Keratinocyte (primary cell): Measurements from ENCODE around the gene TMEM131. TPM values are rescaled to one million over a fixed set of nuclear protein-coding genes. Genes with fewer than 3 reads are reported as not detected.

ENCODE experiments used
- DNase-seq: peaks from one replicate; pipeline ENCODE4 v3.0.0-alpha.2; 2011; ENCODE audit warnings: low read depth, missing footprints, low spot score
- FAIRE-seq: peaks from 2 replicates; lab custom pipeline; 2011; peaks lifted over from hg19 to GRCh38; lab: Jason Lieb, UNC
- H2AFZ ChIP-seq: 2 replicates; pipeline ENCODE4 v1.6.0; 2012; ENCODE audit warnings: low read length, control low read depth, inconsistent platforms; ENCODE audit not compliant: control insufficient read depth
- H3K27ac ChIP-seq: 2 replicates; pipeline ENCODE4 v1.5.1; 2011; ENCODE audit warnings: low read length; ENCODE audit not compliant: control insufficient read depth, insufficient read depth
- H3K27me3 ChIP-seq: 3 replicates; pipeline ENCODE4 v1.6.0; 2011; ENCODE audit warnings: low read length; ENCODE audit not compliant: control insufficient read depth, insufficient read depth; ENCODE audit errors: extremely low read depth
- H3K36me3 ChIP-seq, 2 experiments: 2 replicates in 1 of 2; 3 replicates in 1 of 2; pipeline ENCODE4 v1.5.1; 2011; ENCODE audit warnings: low read length in 2 of 2, mild to moderate bottlenecking in 1 of 2; ENCODE audit not compliant: control insufficient read depth in 2 of 2, insufficient read depth in 2 of 2; ENCODE audit errors: extremely low read depth in 1 of 2
- H3K4me1 ChIP-seq: 3 replicates; pipeline ENCODE4 v1.5.1; 2011; ENCODE audit warnings: low read length; ENCODE audit not compliant: control insufficient read depth, insufficient read depth; ENCODE audit errors: extremely low read depth
- H3K4me2 ChIP-seq: 3 replicates; pipeline ENCODE4 v1.6.0; 2011; ENCODE audit warnings: low read depth, low read length; ENCODE audit not compliant: control insufficient read depth, insufficient read depth; ENCODE audit errors: extremely low read depth
- H3K4me3 ChIP-seq, 3 experiments: fragments of 200-600 bp in 1 of 3; sonication (generic) in 1 of 3; 2 replicates in 2 of 3; 3 replicates in 1 of 3; pipeline ENCODE4 v1.5.1; 2011 to 2016; ENCODE audit warnings: low read length in 3 of 3, mild to moderate bottlenecking in 3 of 3, control low read depth in 2 of 3, inconsistent platforms in 1 of 3, low read depth in 1 of 3, mixed read lengths in 1 of 3, mixed run types in 1 of 3, moderate library complexity in 1 of 3; ENCODE audit not compliant: control insufficient read depth in 2 of 3, insufficient read depth in 2 of 3; ENCODE audit errors: extremely low read depth in 1 of 3
- H3K79me2 ChIP-seq: 2 replicates; pipeline ENCODE4 v1.6.0; 2012; ENCODE audit warnings: low read length; ENCODE audit not compliant: control insufficient read depth, insufficient read depth
- H3K9ac ChIP-seq: 3 replicates; pipeline ENCODE4 v1.6.0; 2011; ENCODE audit warnings: low read length; ENCODE audit not compliant: control insufficient read depth, insufficient read depth; ENCODE audit errors: extremely low read depth
- H3K9me1 ChIP-seq: 3 replicates; pipeline ENCODE4 v1.6.0; 2011; ENCODE audit warnings: low read length; ENCODE audit not compliant: control insufficient read depth, insufficient read depth; ENCODE audit errors: extremely low read depth
- H3K9me3 ChIP-seq: 2 replicates; pipeline ENCODE4 v1.5.1; 2012; ENCODE audit warnings: low read depth, low read length; ENCODE audit not compliant: control insufficient read depth
- H4K20me1 ChIP-seq: 3 replicates; pipeline ENCODE4 v1.6.0; 2011; ENCODE audit warnings: low read length; ENCODE audit not compliant: control insufficient read depth, insufficient read depth; ENCODE audit errors: extremely low read depth
- EZH2 ChIP-seq: IDR thresholded peaks from one replicate; pipeline ENCODE4 v1.6.1; 2012; ENCODE audit warnings: inconsistent platforms, mild to moderate bottlenecking, low read length, moderate library complexity
- dilution Hi-C: fragments of 300-500 bp; cut with MboI; formaldehyde crosslinking; loops from one replicate; pipeline ENCODE4 v1.7.0; 2020; ENCODE audit warnings: low sequenced_read_pairs; ENCODE audit not compliant: extremely low pct_ligation_motif_present
- polyA plus RNA-seq, 5 experiments: library from polyadenylated mRNA; depleted of rRNA in 3 of 5; stranded (reverse) in 3 of 5; stranded (forward) in 1 of 5; unstranded in 1 of 5; fragments of >200 nt; gene quantifications; 1 replicate in 1 of 5; 2 replicates in 3 of 5; 3 replicates in 1 of 5; pipeline versions ENCODE4 v1.2.1 to v1.2.3, GENCODE V29; 2011 to 2012; ENCODE audit warnings: missing spikeins in 2 of 5, low read depth in 1 of 5, low replicate concordance in 1 of 5
- TF ChIP-seq, protein P1 (sequence below), 3 experiments: IDR thresholded peaks in 1 of 3; conservative IDR thresholded peaks in 1 of 3; optimal IDR thresholded peaks in 1 of 3; 2 replicates in 2 of 3; 3 replicates in 1 of 3; pipeline versions ENCODE3 to v1.5.1; 2011; ENCODE audit warnings: low read length in 3 of 3, mild to moderate bottlenecking in 3 of 3, moderate library complexity in 2 of 3, control low read depth in 1 of 3, inconsistent platforms in 1 of 3; ENCODE audit not compliant: insufficient read depth in 2 of 3; ENCODE audit errors: extremely low read depth in 1 of 3

TMEM131 gene
- polyA plus RNA-seq, 1 donor (not counting 4 experiments of a cell fraction or from before 2014, with no cell fraction given), result 25.5 TPM

DNA sequence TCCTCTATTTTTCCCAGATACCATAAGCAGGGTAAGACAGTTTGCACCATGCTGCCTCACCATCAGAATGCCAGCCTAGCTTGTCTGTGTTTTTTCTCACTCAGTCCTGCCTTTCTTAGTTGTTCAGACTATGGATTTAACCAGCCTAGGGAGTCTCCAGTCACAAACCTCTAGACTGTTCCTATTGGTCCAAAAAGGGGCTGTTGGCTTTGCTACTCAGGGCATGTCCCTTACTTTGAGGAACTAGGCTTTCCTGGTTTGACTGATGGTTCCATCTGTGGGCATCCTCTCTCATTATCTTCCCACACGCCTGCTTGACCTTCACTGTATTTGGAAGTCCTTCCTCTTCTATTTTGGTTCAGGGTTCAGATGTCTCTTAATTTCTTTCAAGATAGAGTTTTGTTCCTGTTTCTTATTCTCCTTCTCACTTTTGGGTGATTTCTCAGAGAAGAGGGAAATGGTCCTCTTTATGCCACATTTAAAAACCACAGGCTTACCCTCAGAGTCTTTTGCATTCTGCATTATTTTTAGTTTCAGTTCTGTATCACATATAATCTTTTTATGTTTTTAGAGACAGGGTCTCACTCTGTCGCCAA is 31.3 kb upstream of the TMEM131 start:
- Histone ChIP-seq H2AFZ (no peak overlapping the region), H3K4me3 (no peak overlapping the region), H3K9me3 (no peaks in the 10 kb centered on the region), H3K9ac (no peak overlapping the region), H4K20me1 (no peaks in the 10 kb centered on the region), H3K9me1 (no peaks in the 10 kb centered on the region), H3K27ac (no peak overlapping the region), H3K27me3 (no peaks in the 10 kb centered on the region), H3K36me3 (no peaks in the 10 kb centered on the region), H3K4me1 (peaks cover 4% of the 10 kb centered on the region), H3K4me2 (no peak overlapping the region), H3K79me2 (no peaks in the 10 kb centered on the region)
- no peak for TF ChIP-seq EZH2
- TF ChIP-seq, protein P1, sequence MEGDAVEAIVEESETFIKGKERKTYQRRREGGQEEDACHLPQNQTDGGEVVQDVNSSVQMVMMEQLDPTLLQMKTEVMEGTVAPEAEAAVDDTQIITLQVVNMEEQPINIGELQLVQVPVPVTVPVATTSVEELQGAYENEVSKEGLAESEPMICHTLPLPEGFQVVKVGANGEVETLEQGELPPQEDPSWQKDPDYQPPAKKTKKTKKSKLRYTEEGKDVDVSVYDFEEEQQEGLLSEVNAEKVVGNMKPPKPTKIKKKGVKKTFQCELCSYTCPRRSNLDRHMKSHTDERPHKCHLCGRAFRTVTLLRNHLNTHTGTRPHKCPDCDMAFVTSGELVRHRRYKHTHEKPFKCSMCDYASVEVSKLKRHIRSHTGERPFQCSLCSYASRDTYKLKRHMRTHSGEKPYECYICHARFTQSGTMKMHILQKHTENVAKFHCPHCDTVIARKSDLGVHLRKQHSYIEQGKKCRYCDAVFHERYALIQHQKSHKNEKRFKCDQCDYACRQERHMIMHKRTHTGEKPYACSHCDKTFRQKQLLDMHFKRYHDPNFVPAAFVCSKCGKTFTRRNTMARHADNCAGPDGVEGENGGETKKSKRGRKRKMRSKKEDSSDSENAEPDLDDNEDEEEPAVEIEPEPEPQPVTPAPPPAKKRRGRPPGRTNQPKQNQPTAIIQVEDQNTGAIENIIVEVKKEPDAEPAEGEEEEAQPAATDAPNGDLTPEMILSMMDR (optimal IDR thresholded peaks at IDR 0.05 in 1 of 3, IDR thresholded peaks at IDR 0.05 in 1 of 3, conservative IDR thresholded peaks at IDR 0.05 in 1 of 3; ENCODE audit: extremely low read depth in 1 of 3, insufficient read depth in 2 of 3, low read length in 3 of 3), result no peak
- no peak for FAIRE-seq
- dilution Hi-C loops, result no loop called here
- DNase-seq, result no peak

GRCh38 chr2:98026292-98026691 is 30.5 kb upstream of the TMEM131 start:
- TF ChIP-seq, protein P1 (optimal IDR thresholded peaks at IDR 0.05 in 1 of 3, IDR thresholded peaks at IDR 0.05 in 1 of 3, conservative IDR thresholded peaks at IDR 0.05 in 1 of 3; ENCODE audit: extremely low read depth in 1 of 3, insufficient read depth in 2 of 3, low read length in 3 of 3), result no peak
- no peak for TF ChIP-seq EZH2
- DNase-seq, result no peak
- H4K20me1 ChIP-seq, result no peaks in the 10 kb centered on the region

More at GRCh38 chr2:98026292-98026691, 30.5 kb upstream of the TMEM131 start:
- no peaks in the 10 kb centered on the region for H3K27me3 ChIP-seq
- H3K9ac ChIP-seq, result no peak overlapping the region
- H3K4me1 ChIP-seq, result peaks cover 4% of the 10 kb centered on the region
- H3K4me3 ChIP-seq, result no peak overlapping the region
- no peaks in the 10 kb centered on the region for H3K79me2 ChIP-seq
- H2AFZ ChIP-seq, result no peak overlapping the region
- dilution Hi-C loops, result no loop called here
- H3K27ac ChIP-seq, result no peak overlapping the region
- no peak overlapping the region for H3K4me2 ChIP-seq
- H3K9me3 ChIP-seq, result no peaks in the 10 kb centered on the region
- FAIRE-seq, result no peak
- no peaks in the 10 kb centered on the region for H3K9me1 ChIP-seq
- no peaks in the 10 kb centered on the region for H3K36me3 ChIP-seq
